ENCODE data around the gene PSMF1.

The PSMF1 gene, protein sequence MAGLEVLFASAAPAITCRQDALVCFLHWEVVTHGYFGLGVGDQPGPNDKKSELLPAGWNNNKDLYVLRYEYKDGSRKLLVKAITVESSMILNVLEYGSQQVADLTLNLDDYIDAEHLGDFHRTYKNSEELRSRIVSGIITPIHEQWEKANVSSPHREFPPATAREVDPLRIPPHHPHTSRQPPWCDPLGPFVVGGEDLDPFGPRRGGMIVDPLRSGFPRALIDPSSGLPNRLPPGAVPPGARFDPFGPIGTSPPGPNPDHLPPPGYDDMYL

DNA sequence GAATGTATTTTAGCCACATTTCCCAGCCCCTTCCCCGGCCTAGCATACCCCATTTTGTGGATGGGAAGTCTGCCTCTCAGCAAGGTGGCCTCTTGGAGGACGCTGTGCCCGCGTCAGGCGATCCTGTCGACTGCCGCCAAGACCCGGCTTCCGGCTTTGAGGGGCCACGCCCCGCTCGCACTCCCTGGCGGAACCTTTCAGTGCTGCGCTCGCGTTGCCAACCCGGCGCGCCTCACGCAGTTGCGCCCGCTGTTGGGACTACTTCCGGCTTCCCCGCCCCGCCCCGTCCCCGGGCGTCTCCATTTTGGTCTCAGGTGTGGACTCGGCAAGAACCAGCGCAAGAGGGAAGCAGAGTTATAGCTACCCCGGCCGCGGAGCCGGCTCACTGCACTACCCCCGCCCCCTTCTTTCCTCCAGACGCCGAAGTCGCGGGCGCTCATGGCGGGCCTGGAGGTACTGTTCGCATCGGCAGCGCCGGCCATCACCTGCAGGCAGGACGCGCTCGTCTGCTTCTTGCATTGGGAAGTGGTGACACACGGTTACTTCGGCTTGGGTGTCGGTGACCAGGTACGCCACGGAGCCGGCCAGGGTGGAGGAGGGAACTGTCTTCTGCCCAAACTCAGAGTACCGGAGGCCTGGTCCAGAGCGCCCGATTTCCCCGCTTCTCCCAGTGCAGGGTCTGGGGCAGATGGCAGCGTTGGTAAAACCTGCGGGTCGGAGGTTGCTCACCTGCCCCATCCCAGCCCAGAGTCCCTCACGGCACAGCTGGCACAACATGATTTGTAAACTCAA is at the start of gene PSMF1:
Gene PSMF1, plus strand, starts transcription at position 267 of the 792 bp plus-strand sequence. Its CDS starts 172 bp downstream, at position 439.
- Histone ChIP-seq H3K27me3 (ENCODE audit: control insufficient read depth, insufficient read depth, low read length) (no peaks in the 10 kb centered on the region), H3K4me3 (ENCODE audit: low read length) (peak within 1 kb of the TSS; percentile 82), H3K36me3 (ENCODE audit: control insufficient read depth, low read depth, low read length) (no peaks in the 10 kb centered on the region), H3K9ac (ENCODE audit: low read length) (peak within 1 kb of the TSS; percentile 85), H3K9me3 (ENCODE audit: control insufficient read depth, low read depth, low read length) (no peaks in the 10 kb centered on the region), H3K27ac (ENCODE audit: low read length) (no peak within 1 kb of the TSS), H3K4me1 (ENCODE audit: control insufficient read depth, low read depth, low read length) (peaks cover 2% of the 10 kb centered on the region)

DNA sequence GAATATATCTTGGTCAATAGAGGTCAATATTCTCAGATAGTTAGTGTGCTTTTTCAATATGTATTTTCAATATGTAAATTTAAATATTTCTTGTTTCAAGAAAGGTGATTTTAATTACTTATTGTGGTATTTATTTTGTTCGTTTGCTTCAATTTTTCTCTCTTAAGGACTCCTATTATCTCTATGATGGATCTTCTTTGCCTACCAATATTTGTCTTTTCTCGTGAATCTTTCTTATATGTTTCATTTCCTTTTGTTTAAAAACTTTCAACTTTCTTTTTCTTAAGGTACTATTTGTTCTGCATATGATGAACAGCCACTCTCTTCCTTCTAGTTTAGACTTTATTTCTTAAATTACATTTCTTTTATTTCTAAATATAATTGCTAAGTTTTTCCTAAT is 46.1 kb upstream of the PSMF1 start:
- H3K4me1 ChIP-seq (ENCODE audit: control insufficient read depth, low read depth, low read length), result no peaks in the 10 kb centered on the region
- no peak overlapping the region for H3K9ac ChIP-seq (ENCODE audit: low read length)
- no peaks in the 10 kb centered on the region for H3K27me3 ChIP-seq (ENCODE audit: control insufficient read depth, insufficient read depth, low read length)
- no peak overlapping the region for H3K4me3 ChIP-seq (ENCODE audit: low read length)
- H3K36me3 ChIP-seq (ENCODE audit: control insufficient read depth, low read depth, low read length), result no peaks in the 10 kb centered on the region
- no peaks in the 10 kb centered on the region for H3K9me3 ChIP-seq (ENCODE audit: control insufficient read depth, low read depth, low read length)
- H3K27ac ChIP-seq (ENCODE audit: low read length), result no peak overlapping the region

DNA sequence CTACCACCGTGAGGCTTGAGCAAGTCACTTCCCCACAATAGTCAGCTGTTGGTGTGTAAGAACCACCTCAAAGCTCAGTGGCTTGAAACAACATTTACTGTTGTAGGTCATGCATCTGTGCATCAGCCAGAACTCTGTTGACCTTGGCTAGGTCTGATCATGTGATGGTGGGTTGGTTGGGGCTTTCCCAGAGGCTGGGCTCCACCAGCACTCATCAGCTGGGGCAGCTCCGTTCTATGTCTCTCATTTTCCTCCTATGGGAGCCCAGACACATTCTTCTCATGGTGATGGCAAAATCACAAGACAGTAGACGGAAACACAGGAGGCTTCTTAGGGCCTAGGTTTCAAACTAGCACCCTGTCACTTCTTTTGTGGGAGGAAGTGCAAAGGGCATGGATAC is 42.8 kb upstream of the PSMF1 start:
- no peaks in the 10 kb centered on the region for H3K36me3 ChIP-seq (ENCODE audit: control insufficient read depth, low read depth, low read length)
- no peak overlapping the region for H3K27ac ChIP-seq (ENCODE audit: low read length)
- H3K27me3 ChIP-seq (ENCODE audit: control insufficient read depth, insufficient read depth, low read length), result no peaks in the 10 kb centered on the region
- no peak overlapping the region for H3K4me3 ChIP-seq (ENCODE audit: low read length)
- no peak overlapping the region for H3K9ac ChIP-seq (ENCODE audit: low read length)
- no peaks in the 10 kb centered on the region for H3K9me3 ChIP-seq (ENCODE audit: control insufficient read depth, low read depth, low read length)
- H3K4me1 ChIP-seq (ENCODE audit: control insufficient read depth, low read depth, low read length), result no peaks in the 10 kb centered on the region

DNA sequence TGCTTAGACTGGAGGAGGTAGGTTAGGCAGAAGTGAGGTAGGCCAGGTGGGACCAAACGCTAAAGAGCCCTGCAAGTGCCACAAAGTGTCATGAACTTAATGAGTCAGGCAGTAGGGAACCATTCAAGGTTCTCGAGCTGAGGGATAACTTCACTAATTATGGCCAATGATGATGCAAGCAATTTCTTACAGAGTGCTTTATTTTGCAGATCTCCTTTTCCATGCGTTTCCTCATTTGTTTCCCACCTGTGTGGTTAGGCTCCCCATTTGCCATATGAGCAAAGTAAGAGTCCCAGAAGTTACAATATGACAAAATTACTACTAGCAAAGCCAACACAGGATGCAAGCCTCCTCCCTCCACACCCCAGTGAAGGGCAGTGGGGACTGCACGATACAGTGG is 36.5 kb upstream of the PSMF1 start:
- Histone ChIP-seq H3K27ac (ENCODE audit: low read length) (no peak overlapping the region), H3K9ac (ENCODE audit: low read length) (no peak overlapping the region), H3K27me3 (ENCODE audit: control insufficient read depth, insufficient read depth, low read length) (no peaks in the 10 kb centered on the region), H3K4me1 (ENCODE audit: control insufficient read depth, low read depth, low read length) (peaks cover 3% of the 10 kb centered on the region), H3K9me3 (ENCODE audit: control insufficient read depth, low read depth, low read length) (peaks cover 10% of the 10 kb centered on the region), H3K4me3 (ENCODE audit: low read length) (no peak overlapping the region), H3K36me3 (ENCODE audit: control insufficient read depth, low read depth, low read length) (no peaks in the 10 kb centered on the region)

DNA sequence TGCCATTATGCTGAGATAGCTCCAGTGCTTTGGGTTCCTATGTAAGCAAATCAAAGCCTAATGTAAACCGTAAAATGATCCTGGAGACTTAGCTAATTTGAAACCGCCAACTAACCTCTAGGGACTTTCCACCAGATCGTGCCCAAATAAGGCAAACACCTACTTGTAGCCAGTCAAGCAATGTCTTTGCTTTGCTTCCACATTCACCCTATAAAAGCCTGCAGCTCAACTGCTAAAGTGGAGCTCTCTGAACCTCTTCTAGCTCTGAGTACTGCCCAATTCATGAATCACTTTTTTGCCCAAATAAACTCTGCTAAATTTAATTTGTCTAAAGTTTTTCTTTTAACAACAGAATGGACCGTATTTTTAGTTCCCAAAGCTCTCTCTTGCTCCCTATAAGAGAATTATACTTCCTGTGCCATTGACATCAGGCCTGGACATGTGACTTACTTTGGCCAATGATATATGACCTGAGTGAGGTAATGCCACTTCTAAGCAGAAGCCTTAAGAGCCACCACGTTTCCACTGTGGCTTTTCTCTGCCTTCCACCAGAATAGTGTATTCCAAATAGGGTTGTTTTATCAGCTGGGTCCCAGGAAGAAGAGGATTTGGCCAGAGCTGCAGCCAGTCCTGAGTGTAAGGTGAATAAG is 34.8 kb upstream of the PSMF1 start:
- peaks cover 3% of the 10 kb centered on the region for H3K4me1 ChIP-seq (ENCODE audit: control insufficient read depth, low read depth, low read length)
- no peak overlapping the region for H3K27ac ChIP-seq (ENCODE audit: low read length)
- H3K36me3 ChIP-seq (ENCODE audit: control insufficient read depth, low read depth, low read length), result no peaks in the 10 kb centered on the region
- H3K27me3 ChIP-seq (ENCODE audit: control insufficient read depth, insufficient read depth, low read length), result no peaks in the 10 kb centered on the region
- no peak overlapping the region for H3K9ac ChIP-seq (ENCODE audit: low read length)
- H3K4me3 ChIP-seq (ENCODE audit: low read length), result no peak overlapping the region
- peaks cover 10% of the 10 kb centered on the region for H3K9me3 ChIP-seq (ENCODE audit: control insufficient read depth, low read depth, low read length)

DNA sequence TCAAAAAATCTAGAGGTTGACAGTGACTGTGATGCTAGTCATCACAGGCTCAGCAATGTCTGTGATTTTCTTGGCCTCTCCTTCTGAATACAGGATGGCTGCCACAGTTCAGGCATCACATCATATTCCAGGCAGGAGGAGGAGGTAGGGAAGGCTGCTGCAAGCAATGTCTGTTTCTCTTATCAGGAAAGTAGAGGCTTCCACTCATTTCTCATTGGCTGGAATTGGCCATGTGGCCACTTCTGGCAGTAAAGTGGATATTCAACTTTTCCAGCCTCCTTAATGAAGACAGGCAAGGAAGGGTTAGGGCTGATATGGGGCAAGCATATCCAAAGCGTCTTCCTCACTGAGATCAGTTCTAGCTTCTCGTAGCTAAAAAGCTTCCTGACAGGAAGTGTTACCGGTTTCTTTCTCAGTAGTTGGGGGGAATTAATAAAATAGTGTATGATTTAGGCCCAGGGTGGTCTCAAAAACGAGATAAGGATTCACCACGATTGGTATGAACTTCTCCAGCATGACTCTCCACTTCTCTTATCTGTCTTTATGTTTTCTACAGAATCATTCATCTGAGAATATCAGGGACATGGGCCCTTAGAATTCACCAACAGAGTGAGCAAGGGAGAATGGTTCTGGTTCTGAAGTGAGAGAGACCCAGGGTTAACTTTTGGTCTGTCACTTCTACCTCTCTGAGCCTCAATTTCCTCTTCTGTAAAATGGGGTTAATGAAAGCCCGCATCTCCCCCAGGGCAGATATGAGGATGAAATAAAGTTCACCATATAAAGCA is 32.7 kb upstream of the PSMF1 start:
- H3K9ac ChIP-seq (ENCODE audit: low read length), result no peak overlapping the region
- H3K27ac ChIP-seq (ENCODE audit: low read length), result no peak overlapping the region
- peaks cover 10% of the 10 kb centered on the region for H3K9me3 ChIP-seq (ENCODE audit: control insufficient read depth, low read depth, low read length)
- peaks cover 3% of the 10 kb centered on the region for H3K4me1 ChIP-seq (ENCODE audit: control insufficient read depth, low read depth, low read length)
- H3K27me3 ChIP-seq (ENCODE audit: control insufficient read depth, insufficient read depth, low read length), result no peaks in the 10 kb centered on the region
- no peaks in the 10 kb centered on the region for H3K36me3 ChIP-seq (ENCODE audit: control insufficient read depth, low read depth, low read length)
- no peak overlapping the region for H3K4me3 ChIP-seq (ENCODE audit: low read length)

DNA sequence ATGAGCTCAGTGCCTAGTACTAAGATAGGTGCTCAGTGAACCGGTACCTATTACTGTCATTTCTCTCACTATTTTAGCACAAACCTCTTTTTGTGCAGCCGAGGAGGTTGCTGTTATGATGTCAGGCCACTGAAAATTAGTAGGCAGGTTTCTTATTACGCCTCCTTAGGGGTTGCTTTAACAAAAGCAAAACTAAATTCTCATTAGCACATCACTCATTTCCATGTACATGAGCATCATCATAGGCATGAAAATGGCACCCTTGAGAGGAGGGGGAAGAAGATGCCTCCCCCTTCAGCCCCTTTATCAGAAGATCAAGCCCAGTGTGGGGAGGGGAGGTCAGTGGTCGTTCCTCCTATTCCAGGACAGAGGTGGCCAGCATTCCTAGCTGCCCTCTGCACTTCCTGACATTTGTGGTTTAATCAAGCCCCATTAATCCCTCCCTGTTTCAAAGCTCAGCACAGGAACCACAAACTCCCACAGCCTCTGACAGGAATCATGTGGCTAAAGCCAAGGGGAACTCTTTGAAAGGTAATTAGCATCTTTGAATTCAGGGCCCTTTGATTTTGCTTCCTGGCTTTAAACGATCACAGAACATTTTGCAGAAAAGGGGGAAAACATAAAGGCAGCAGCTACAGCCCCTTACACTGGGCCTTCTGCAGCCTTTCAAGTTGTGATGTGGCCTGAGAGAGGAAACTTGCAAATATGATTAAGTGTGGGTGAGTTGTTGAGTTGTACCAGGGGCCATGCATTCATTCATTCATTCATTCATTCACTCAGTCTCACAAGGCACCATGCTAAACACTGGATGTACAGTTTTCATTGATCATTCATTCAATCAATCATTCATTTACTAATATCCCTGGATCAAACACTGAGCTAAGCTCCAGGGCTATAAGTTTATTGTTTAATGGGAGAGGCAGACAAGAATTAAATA is 31.9 kb upstream of the PSMF1 start:
- Histone ChIP-seq H3K36me3 (ENCODE audit: control insufficient read depth, low read depth, low read length) (no peaks in the 10 kb centered on the region), H3K9me3 (ENCODE audit: control insufficient read depth, low read depth, low read length) (peaks cover 10% of the 10 kb centered on the region), H3K27me3 (ENCODE audit: control insufficient read depth, insufficient read depth, low read length) (no peaks in the 10 kb centered on the region), H3K9ac (ENCODE audit: low read length) (no peak overlapping the region), H3K4me3 (ENCODE audit: low read length) (no peak overlapping the region), H3K4me1 (ENCODE audit: control insufficient read depth, low read depth, low read length) (peaks cover 3% of the 10 kb centered on the region), H3K27ac (ENCODE audit: low read length) (no peak overlapping the region)

DNA sequence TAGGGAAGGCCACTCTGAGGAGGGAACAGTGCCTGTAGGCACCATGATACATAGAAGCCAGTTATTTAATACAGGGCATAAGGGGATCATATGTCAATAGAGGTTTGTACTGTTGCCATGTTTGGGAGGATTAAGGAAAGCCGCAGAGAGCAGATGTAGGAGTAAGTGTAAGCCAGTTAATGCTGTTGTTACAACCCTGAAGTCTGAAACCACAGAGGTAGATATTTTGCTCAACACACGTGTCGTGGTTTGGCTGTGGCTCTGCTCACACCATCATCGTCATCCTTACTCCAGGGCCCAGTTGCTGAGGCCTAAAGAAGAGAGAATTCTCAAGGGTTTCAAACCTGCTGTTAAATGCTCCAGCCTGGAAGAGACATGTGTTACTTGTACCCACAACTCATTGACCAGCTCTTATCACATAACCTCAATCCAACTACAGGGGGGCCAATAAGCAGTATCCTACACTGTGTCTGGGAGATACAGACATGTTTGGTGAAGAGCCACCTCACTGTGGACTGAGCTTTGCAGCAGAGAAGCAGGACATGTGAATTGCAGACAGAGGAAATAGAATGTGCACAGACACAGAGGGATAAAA is 31.0 kb upstream of the PSMF1 start:
- no peak overlapping the region for H3K9ac ChIP-seq (ENCODE audit: low read length)
- peaks cover 3% of the 10 kb centered on the region for H3K4me1 ChIP-seq (ENCODE audit: control insufficient read depth, low read depth, low read length)
- no peak overlapping the region for H3K27ac ChIP-seq (ENCODE audit: low read length)
- H3K27me3 ChIP-seq (ENCODE audit: control insufficient read depth, insufficient read depth, low read length), result no peaks in the 10 kb centered on the region
- H3K36me3 ChIP-seq (ENCODE audit: control insufficient read depth, low read depth, low read length), result no peaks in the 10 kb centered on the region
- peaks cover 10% of the 10 kb centered on the region for H3K9me3 ChIP-seq (ENCODE audit: control insufficient read depth, low read depth, low read length)
- H3K4me3 ChIP-seq (ENCODE audit: low read length), result no peak overlapping the region

DNA sequence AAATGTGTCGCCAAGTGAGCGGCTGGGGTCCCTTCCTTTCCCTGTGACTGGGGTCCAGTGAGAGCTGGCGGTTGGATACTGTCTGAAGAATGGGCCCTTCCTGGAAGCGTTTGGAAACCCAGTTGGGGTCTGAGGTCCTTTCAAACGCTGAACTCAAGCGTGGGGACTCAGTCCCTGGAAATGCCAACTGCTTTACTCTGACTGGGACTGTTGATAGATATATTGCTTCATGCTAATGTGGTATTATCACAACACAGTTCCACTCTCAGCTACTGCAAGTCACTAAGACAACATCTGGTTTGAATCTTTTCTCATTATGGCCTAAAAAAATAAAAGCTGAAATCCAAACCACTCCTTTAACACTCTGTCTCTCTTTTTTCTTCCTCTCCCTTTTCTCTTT is 23.7 kb upstream of the PSMF1 start:
- Histone ChIP-seq H3K27ac (ENCODE audit: low read length) (no peak overlapping the region), H3K9me3 (ENCODE audit: control insufficient read depth, low read depth, low read length) (no peaks in the 10 kb centered on the region), H3K4me3 (ENCODE audit: low read length) (no peak overlapping the region), H3K36me3 (ENCODE audit: control insufficient read depth, low read depth, low read length) (no peaks in the 10 kb centered on the region), H3K4me1 (ENCODE audit: control insufficient read depth, low read depth, low read length) (no peaks in the 10 kb centered on the region), H3K27me3 (ENCODE audit: control insufficient read depth, insufficient read depth, low read length) (no peaks in the 10 kb centered on the region), H3K9ac (ENCODE audit: low read length) (no peak overlapping the region)

DNA sequence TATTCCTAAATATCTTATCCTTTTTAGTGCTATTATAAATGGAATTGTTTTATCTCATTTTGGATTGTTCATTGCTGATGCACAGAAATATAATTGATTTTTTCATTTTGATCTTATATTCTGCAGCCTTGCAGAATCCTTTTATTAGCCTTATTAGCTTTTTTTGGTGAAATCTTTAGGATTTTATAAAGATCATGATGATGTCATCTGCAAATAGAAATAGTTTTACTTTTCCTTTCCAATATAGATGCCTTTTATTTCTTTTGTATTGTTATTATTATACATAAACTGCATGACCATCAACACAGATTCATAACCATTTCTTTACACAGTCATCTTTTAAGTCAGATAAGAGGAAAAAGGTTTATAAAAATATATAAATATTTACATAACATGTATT is 16.9 kb upstream of the PSMF1 start:
- no peaks in the 10 kb centered on the region for H3K4me1 ChIP-seq (ENCODE audit: control insufficient read depth, low read depth, low read length)
- peaks cover 4% of the 10 kb centered on the region for H3K9me3 ChIP-seq (ENCODE audit: control insufficient read depth, low read depth, low read length)
- no peaks in the 10 kb centered on the region for H3K27me3 ChIP-seq (ENCODE audit: control insufficient read depth, insufficient read depth, low read length)
- H3K36me3 ChIP-seq (ENCODE audit: control insufficient read depth, low read depth, low read length), result no peaks in the 10 kb centered on the region
- H3K27ac ChIP-seq (ENCODE audit: low read length), result no peak overlapping the region
- no peak overlapping the region for H3K9ac ChIP-seq (ENCODE audit: low read length)
- H3K4me3 ChIP-seq (ENCODE audit: low read length), result no peak overlapping the region

Data from iPS-18a (cell line).